ENCODE results near the gene HIRA.

Gene HIRA

GRCh38 chr22:19351604-19352003, 79.9 kb downstream of the HIRA start:
- Histone ChIP-seq H3K9me3 (ENCODE audit: control insufficient read depth in 1 of 2, low read length in 2 of 2) (no peaks in the 10 kb centered on the region), H3K4me3 (ENCODE audit: low read depth in 1 of 2, low read length in 2 of 2) (no peak overlapping the region), H3K9ac (ENCODE audit: low read depth in 1 of 2, low read length in 2 of 2) (no peak overlapping the region), H3K4me1 (ENCODE audit: control insufficient read depth in 1 of 2, insufficient read depth in 2 of 2, low read length in 2 of 2) (no peaks in the 10 kb centered on the region), H3K36me3 (ENCODE audit: control insufficient read depth in 1 of 2, insufficient read depth in 2 of 2, low read length in 2 of 2) (peaks cover 47 to 82% of the 10 kb centered on the region in 2 donors), H3K27me3 (ENCODE audit: control insufficient read depth in 1 of 2, insufficient read depth in 2 of 2, low read length in 2 of 2) (no peaks in the 10 kb centered on the region), H3K27ac (ENCODE audit: low read depth, low read length) (no peak overlapping the region)

GRCh38 chr22:19350947-19351346, 80.6 kb downstream of the HIRA start:
- H3K36me3 ChIP-seq (ENCODE audit: control insufficient read depth in 1 of 2, insufficient read depth in 2 of 2, low read length in 2 of 2) = peaks cover 44 to 81% of the 10 kb centered on the region in 2 donors
- H3K4me1 ChIP-seq (ENCODE audit: control insufficient read depth in 1 of 2, insufficient read depth in 2 of 2, low read length in 2 of 2) = no peaks in the 10 kb centered on the region
- H3K4me3 ChIP-seq (ENCODE audit: low read depth in 1 of 2, low read length in 2 of 2) = no peak overlapping the region
- H3K9me3 ChIP-seq (ENCODE audit: control insufficient read depth in 1 of 2, low read length in 2 of 2) = no peaks in the 10 kb centered on the region
- H3K9ac ChIP-seq (ENCODE audit: low read depth in 1 of 2, low read length in 2 of 2) = no peak overlapping the region
- no peak overlapping the region for H3K27ac ChIP-seq (ENCODE audit: low read depth, low read length)
- H3K27me3 ChIP-seq (ENCODE audit: control insufficient read depth in 1 of 2, insufficient read depth in 2 of 2, low read length in 2 of 2) = no peaks in the 10 kb centered on the region

GRCh38 chr22:19350476-19350859, 81.1 kb downstream of the HIRA start:
- peaks cover 39 to 81% of the 10 kb centered on the region in 2 donors for H3K36me3 ChIP-seq (ENCODE audit: control insufficient read depth in 1 of 2, insufficient read depth in 2 of 2, low read length in 2 of 2)
- H3K27me3 ChIP-seq (ENCODE audit: control insufficient read depth in 1 of 2, insufficient read depth in 2 of 2, low read length in 2 of 2) = no peaks in the 10 kb centered on the region
- H3K4me3 ChIP-seq (ENCODE audit: low read depth in 1 of 2, low read length in 2 of 2) = no peak overlapping the region
- no peaks in the 10 kb centered on the region for H3K9me3 ChIP-seq (ENCODE audit: control insufficient read depth in 1 of 2, low read length in 2 of 2)
- H3K27ac ChIP-seq (ENCODE audit: low read depth, low read length) = no peak overlapping the region
- no peak overlapping the region for H3K9ac ChIP-seq (ENCODE audit: low read depth in 1 of 2, low read length in 2 of 2)
- no peaks in the 10 kb centered on the region for H3K4me1 ChIP-seq (ENCODE audit: control insufficient read depth in 1 of 2, insufficient read depth in 2 of 2, low read length in 2 of 2)

GRCh38 chr22:19349778-19350475, 81.6 kb downstream of the HIRA start:
- Histone ChIP-seq H3K4me1 (ENCODE audit: control insufficient read depth in 1 of 2, insufficient read depth in 2 of 2, low read length in 2 of 2) (no peaks in the 10 kb centered on the region), H3K27ac (ENCODE audit: low read depth, low read length) (no peak overlapping the region), H3K9me3 (ENCODE audit: control insufficient read depth in 1 of 2, low read length in 2 of 2) (no peaks in the 10 kb centered on the region), H3K9ac (ENCODE audit: low read depth in 1 of 2, low read length in 2 of 2) (no peak overlapping the region), H3K4me3 (ENCODE audit: low read depth in 1 of 2, low read length in 2 of 2) (no peak overlapping the region), H3K36me3 (ENCODE audit: control insufficient read depth in 1 of 2, insufficient read depth in 2 of 2, low read length in 2 of 2) (peaks cover 36 to 80% of the 10 kb centered on the region in 2 donors), H3K27me3 (ENCODE audit: control insufficient read depth in 1 of 2, insufficient read depth in 2 of 2, low read length in 2 of 2) (no peaks in the 10 kb centered on the region)

- Histone ChIP-seq H3K36me3 (ENCODE audit: control insufficient read depth in 1 of 2, insufficient read depth in 2 of 2, low read length in 2 of 2) (peaks cover 17 to 64% of the 10 kb centered on the region in 2 donors), H3K9me3 (ENCODE audit: control insufficient read depth in 1 of 2, low read length in 2 of 2) (no peaks in the 10 kb centered on the region), H3K4me1 (ENCODE audit: control insufficient read depth in 1 of 2, insufficient read depth in 2 of 2, low read length in 2 of 2) (no peaks in the 10 kb centered on the region), H3K9ac (ENCODE audit: low read depth in 1 of 2, low read length in 2 of 2) (no peak overlapping the region), H3K4me3 (ENCODE audit: low read depth in 1 of 2, low read length in 2 of 2) (no peak overlapping the region), H3K27me3 (ENCODE audit: control insufficient read depth in 1 of 2, insufficient read depth in 2 of 2, low read length in 2 of 2) (no peaks in the 10 kb centered on the region), H3K27ac (ENCODE audit: low read depth, low read length) (no peak overlapping the region)
These were observed 84.8 kb downstream of the HIRA start for GRCh38 chr22:19346677-19347265.

GRCh38 chr22:19344420-19344819, 87.1 kb downstream of the HIRA start:
- Histone ChIP-seq H3K27ac (ENCODE audit: low read depth, low read length) (no peak overlapping the region), H3K36me3 (ENCODE audit: control insufficient read depth in 1 of 2, insufficient read depth in 2 of 2, low read length in 2 of 2) (peaks cover 4 to 54% of the 10 kb centered on the region in 2 donors), H3K27me3 (ENCODE audit: control insufficient read depth in 1 of 2, insufficient read depth in 2 of 2, low read length in 2 of 2) (no peaks in the 10 kb centered on the region), H3K9ac (ENCODE audit: low read depth in 1 of 2, low read length in 2 of 2) (no peak overlapping the region), H3K4me1 (ENCODE audit: control insufficient read depth in 1 of 2, insufficient read depth in 2 of 2, low read length in 2 of 2) (no peaks in the 10 kb centered on the region), H3K9me3 (ENCODE audit: control insufficient read depth in 1 of 2, low read length in 2 of 2) (no peaks in the 10 kb centered on the region), H3K4me3 (ENCODE audit: low read depth in 1 of 2, low read length in 2 of 2) (no peak overlapping the region)

GRCh38 chr22:19343470-19343869, 88.1 kb downstream of the HIRA start:
- no peak overlapping the region for H3K27ac ChIP-seq (ENCODE audit: low read depth, low read length)
- peaks cover 8 to 54% of the 10 kb centered on the region in 2 donors for H3K36me3 ChIP-seq (ENCODE audit: control insufficient read depth in 1 of 2, insufficient read depth in 2 of 2, low read length in 2 of 2)
- no peaks in the 10 kb centered on the region for H3K27me3 ChIP-seq (ENCODE audit: control insufficient read depth in 1 of 2, insufficient read depth in 2 of 2, low read length in 2 of 2)
- H3K4me1 ChIP-seq (ENCODE audit: control insufficient read depth in 1 of 2, insufficient read depth in 2 of 2, low read length in 2 of 2) = no peaks in the 10 kb centered on the region
- no peak overlapping the region for H3K4me3 ChIP-seq (ENCODE audit: low read depth in 1 of 2, low read length in 2 of 2)
- peaks cover 2 to 3% of the 10 kb centered on the region in 2 donors for H3K9me3 ChIP-seq (ENCODE audit: control insufficient read depth in 1 of 2, low read length in 2 of 2)
- no peak overlapping the region for H3K9ac ChIP-seq (ENCODE audit: low read depth in 1 of 2, low read length in 2 of 2)

- Histone ChIP-seq H3K4me1 (ENCODE audit: control insufficient read depth in 1 of 2, insufficient read depth in 2 of 2, low read length in 2 of 2) (peaks cover 0 to 2% of the 10 kb centered on the region in 2 donors), H3K9me3 (ENCODE audit: control insufficient read depth in 1 of 2, low read length in 2 of 2) (peaks cover 8 to 11% of the 10 kb centered on the region in 2 donors), H3K27me3 (ENCODE audit: control insufficient read depth in 1 of 2, insufficient read depth in 2 of 2, low read length in 2 of 2) (no peaks in the 10 kb centered on the region), H3K27ac (ENCODE audit: low read depth, low read length) (no peak overlapping the region), H3K4me3 (ENCODE audit: low read depth in 1 of 2, low read length in 2 of 2) (no peak overlapping the region), H3K9ac (ENCODE audit: low read depth in 1 of 2, low read length in 2 of 2) (no peak overlapping the region), H3K36me3 (ENCODE audit: control insufficient read depth in 1 of 2, insufficient read depth in 2 of 2, low read length in 2 of 2) (peaks cover 5 to 60% of the 10 kb centered on the region in 2 donors)
These were observed 90.0 kb downstream of the HIRA start for GRCh38 chr22:19341500-19341899.

GRCh38 chr22:19337137-19337536, 94.4 kb downstream of the HIRA start:
- peaks cover 8 to 11% of the 10 kb centered on the region in 2 donors for H3K9me3 ChIP-seq (ENCODE audit: control insufficient read depth in 1 of 2, low read length in 2 of 2)
- H3K27ac ChIP-seq (ENCODE audit: low read depth, low read length) = no peak overlapping the region

GRCh38 chr22:19336133-19337075, 95.1 kb downstream of the HIRA start:
- no peak overlapping the region for H3K27ac ChIP-seq (ENCODE audit: low read depth, low read length)
- H3K36me3 ChIP-seq (ENCODE audit: control insufficient read depth in 1 of 2, insufficient read depth in 2 of 2, low read length in 2 of 2) = peaks cover 14 to 53% of the 10 kb centered on the region in 2 donors
- peaks cover 8 to 11% of the 10 kb centered on the region in 2 donors for H3K9me3 ChIP-seq (ENCODE audit: control insufficient read depth in 1 of 2, low read length in 2 of 2)
- peaks cover 0 to 5% of the 10 kb centered on the region in 2 donors for H3K4me1 ChIP-seq (ENCODE audit: control insufficient read depth in 1 of 2, insufficient read depth in 2 of 2, low read length in 2 of 2)
- H3K4me3 ChIP-seq (ENCODE audit: low read depth in 1 of 2, low read length in 2 of 2) = no peak overlapping the region
- no peaks in the 10 kb centered on the region for H3K27me3 ChIP-seq (ENCODE audit: control insufficient read depth in 1 of 2, insufficient read depth in 2 of 2, low read length in 2 of 2)
- no peak overlapping the region for H3K9ac ChIP-seq (ENCODE audit: low read depth in 1 of 2, low read length in 2 of 2)

More at GRCh38 chr22:19337137-19337536, 94.4 kb downstream of the HIRA start:
- Histone ChIP-seq H3K36me3 (ENCODE audit: control insufficient read depth in 1 of 2, insufficient read depth in 2 of 2, low read length in 2 of 2) (peaks cover 6 to 47% of the 10 kb centered on the region in 2 donors), H3K9ac (ENCODE audit: low read depth in 1 of 2, low read length in 2 of 2) (no peak overlapping the region), H3K4me1 (ENCODE audit: control insufficient read depth in 1 of 2, insufficient read depth in 2 of 2, low read length in 2 of 2) (peaks cover 0 to 5% of the 10 kb centered on the region in 2 donors), H3K4me3 (ENCODE audit: low read depth in 1 of 2, low read length in 2 of 2) (no peak overlapping the region), H3K27me3 (ENCODE audit: control insufficient read depth in 1 of 2, insufficient read depth in 2 of 2, low read length in 2 of 2) (no peaks in the 10 kb centered on the region)
